22Rv1 (cell line): Measurements from ENCODE around the gene PLEKHM3.
"Not testable (repeated sequence)": the region's sequence is repeated elsewhere in the genome, so short reads cannot be mapped to it uniquely, and the experiment has no call there.

Experiments used
- CTCF ChIP-seq: fragments of 450-650 bp; IDR thresholded peaks from 2 replicates; pipeline ENCODE4 v1.5.1; 2017; ENCODE audit warnings: mild to moderate bottlenecking
- ZFX ChIP-seq: fragments of 450-650 bp; IDR thresholded peaks from 2 replicates; pipeline ENCODE4 v1.6.1; 2017; ENCODE audit warnings: antibody characterized with exemption, borderline replicate concordance

GRCh38 chr2:207811658-207812057, 213.7 kb downstream of the PLEKHM3 start:
- TF ChIP-seq ZFX, CTCF: not testable (repeated sequence)
